NCI-H1694 (cell line): Measurements from ENCODE around the gene STRN3.
"Not testable (repeated sequence)": the region's sequence is repeated elsewhere in the genome, so short reads cannot be mapped to it uniquely, and the experiment has no call there.

Experiments used
- DNase-seq: peaks from one replicate; lab custom pipeline; 2025; lab: John Stamatoyannopoulos, UW

STRN3 gene

GRCh38 chr14:31037709-31038221 lies 11.6 kb upstream of the STRN3 start:
- no peak for DNase-seq

- DNase-seq, result no peak
These were observed 10.4 kb upstream of the STRN3 start for GRCh38 chr14:31036552-31036951.

GRCh38 chr14:31030469-31030868 lies 4.3 kb upstream of the STRN3 start:
- DNase-seq, result no peak

GRCh38 chr14:31029016-31029970 lies 3.1 kb upstream of the STRN3 start:
- no peak for DNase-seq

- DNase-seq, result no peak
These were observed 1.7 kb upstream of the STRN3 start for GRCh38 chr14:31027847-31028246.

GRCh38 chr14:31026450-31027235 lies 464 bp upstream of the STRN3 start:
- peak; percentile 95 for DNase-seq

- DNase-seq, result no peak
These were observed 657 bp downstream of the STRN3 start, which contains the start of gene AP4S1 for GRCh38 chr14:31025367-31026076. Gene AP4S1 (plus strand): TSS chr14:31025649. CDS start chr14:31066197, 40,548 bp downstream.

GRCh38 chr14:31024577-31025366 lies 1.4 kb downstream of the STRN3 start:
- no peak for DNase-seq

GRCh38 chr14:31024010-31024480 lies 2.1 kb downstream of the STRN3 start:
- DNase-seq, result no peak

- DNase-seq, result no peak
These were observed 3.8 kb downstream of the STRN3 start for GRCh38 chr14:31022386-31022785.

GRCh38 chr14:31021576-31021949 lies 4.6 kb downstream of the STRN3 start:
- DNase-seq, result no peak

- no peak for DNase-seq
These were observed 5.2 kb downstream of the STRN3 start for GRCh38 chr14:31020834-31021575.

GRCh38 chr14:31018057-31018645 lies 8.0 kb downstream of the STRN3 start:
- no peak for DNase-seq

GRCh38 chr14:31013841-31014240 lies 12.3 kb downstream of the STRN3 start:
- no peak for DNase-seq

- DNase-seq, result no peak
These were observed 15.2 kb downstream of the STRN3 start for GRCh38 chr14:31010935-31011334.

GRCh38 chr14:31009836-31010574 lies 16.2 kb downstream of the STRN3 start:
- no peak for DNase-seq

- DNase-seq, result no peak
These were observed 19.5 kb downstream of the STRN3 start for GRCh38 chr14:31006703-31007102.

- not testable (repeated sequence) for DNase-seq
These were observed 22.2 kb downstream of the STRN3 start for GRCh38 chr14:31004007-31004406.

GRCh38 chr14:31003284-31003683 lies 22.9 kb downstream of the STRN3 start:
- no peak for DNase-seq
